ENCODE results near the gene ABAT.

DNA sequence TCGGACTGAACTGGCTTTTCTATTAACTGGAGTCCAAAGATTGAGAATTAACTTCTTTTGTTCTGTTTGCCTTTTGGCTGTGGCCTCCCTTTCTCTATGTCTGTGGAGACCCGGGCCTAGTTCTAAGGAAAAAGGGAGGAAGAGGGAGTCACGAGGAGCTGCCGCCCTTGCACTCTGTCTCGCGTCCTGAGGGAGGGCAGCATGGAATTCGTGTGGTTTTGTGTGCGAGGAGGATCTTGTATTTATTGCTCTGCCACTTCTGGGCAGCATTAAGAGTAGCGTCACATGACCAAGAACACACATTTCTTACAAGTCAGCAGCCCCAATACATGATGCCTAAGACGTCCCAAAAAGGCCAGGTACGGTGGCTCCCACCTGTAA, 29.3 kb upstream of the ABAT start:
- TF ChIP-seq, protein P1, sequence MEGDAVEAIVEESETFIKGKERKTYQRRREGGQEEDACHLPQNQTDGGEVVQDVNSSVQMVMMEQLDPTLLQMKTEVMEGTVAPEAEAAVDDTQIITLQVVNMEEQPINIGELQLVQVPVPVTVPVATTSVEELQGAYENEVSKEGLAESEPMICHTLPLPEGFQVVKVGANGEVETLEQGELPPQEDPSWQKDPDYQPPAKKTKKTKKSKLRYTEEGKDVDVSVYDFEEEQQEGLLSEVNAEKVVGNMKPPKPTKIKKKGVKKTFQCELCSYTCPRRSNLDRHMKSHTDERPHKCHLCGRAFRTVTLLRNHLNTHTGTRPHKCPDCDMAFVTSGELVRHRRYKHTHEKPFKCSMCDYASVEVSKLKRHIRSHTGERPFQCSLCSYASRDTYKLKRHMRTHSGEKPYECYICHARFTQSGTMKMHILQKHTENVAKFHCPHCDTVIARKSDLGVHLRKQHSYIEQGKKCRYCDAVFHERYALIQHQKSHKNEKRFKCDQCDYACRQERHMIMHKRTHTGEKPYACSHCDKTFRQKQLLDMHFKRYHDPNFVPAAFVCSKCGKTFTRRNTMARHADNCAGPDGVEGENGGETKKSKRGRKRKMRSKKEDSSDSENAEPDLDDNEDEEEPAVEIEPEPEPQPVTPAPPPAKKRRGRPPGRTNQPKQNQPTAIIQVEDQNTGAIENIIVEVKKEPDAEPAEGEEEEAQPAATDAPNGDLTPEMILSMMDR (IDR thresholded peaks at IDR 0.05 in 2 of 3, conservative IDR thresholded peaks at IDR 0.05 in 1 of 3; ENCODE audit: control insufficient read depth in 2 of 3, extremely low read depth in 1 of 3, insufficient read depth in 1 of 3, low read depth in 3 of 3, low read length in 3 of 3): no peak
- TF ChIP-seq POLR2A (IDR thresholded peaks at IDR 0.05; ENCODE audit: low read depth, low read length): no peak
- TF ChIP-seq RFX5 (IDR thresholded peaks at IDR 0.05; ENCODE audit: low read depth, low read length): no peak
- no peak for TF ChIP-seq EP300 (IDR thresholded peaks at IDR 0.05; ENCODE audit: borderline replicate concordance in 1 of 2, control insufficient read depth in 1 of 2, low read depth in 2 of 2, low read length in 2 of 2)
- TF ChIP-seq MXI1 (IDR thresholded peaks at IDR 0.05; ENCODE audit: low read depth, low read length): no peak
- TF ChIP-seq, protein P2, sequence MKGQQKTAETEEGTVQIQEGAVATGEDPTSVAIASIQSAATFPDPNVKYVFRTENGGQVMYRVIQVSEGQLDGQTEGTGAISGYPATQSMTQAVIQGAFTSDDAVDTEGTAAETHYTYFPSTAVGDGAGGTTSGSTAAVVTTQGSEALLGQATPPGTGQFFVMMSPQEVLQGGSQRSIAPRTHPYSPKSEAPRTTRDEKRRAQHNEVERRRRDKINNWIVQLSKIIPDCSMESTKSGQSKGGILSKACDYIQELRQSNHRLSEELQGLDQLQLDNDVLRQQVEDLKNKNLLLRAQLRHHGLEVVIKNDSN (IDR thresholded peaks at IDR 0.05; ENCODE audit: borderline replicate concordance, extremely low read length, insufficient read depth, low read depth, low read length): no peak
- TF ChIP-seq TAF1 (IDR thresholded peaks at IDR 0.05; ENCODE audit: borderline replicate concordance, low read depth, low read length): no peak
- TF ChIP-seq, protein P3, sequence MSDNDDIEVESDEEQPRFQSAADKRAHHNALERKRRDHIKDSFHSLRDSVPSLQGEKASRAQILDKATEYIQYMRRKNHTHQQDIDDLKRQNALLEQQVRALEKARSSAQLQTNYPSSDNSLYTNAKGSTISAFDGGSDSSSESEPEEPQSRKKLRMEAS (IDR thresholded peaks at IDR 0.05; ENCODE audit: low read depth, low read length): no peak

All from GM12878 (cell line).